ENCODE results near the gene SLC2A6. TPM values are rescaled to one million over a fixed set of nuclear protein-coding genes. Genes with fewer than 3 reads are reported as not detected.

The SLC2A6 gene
- total RNA-seq, 1 experiment from 2014 or later, result 18.7 TPM

- no peaks in the 10 kb centered on the region for H3K4me1 ChIP-seq (ENCODE audit: insufficient read depth, low read length)
- H3K4ac ChIP-seq (ENCODE audit: low read depth, low read length), result no peak overlapping the region
- H2BK120ac ChIP-seq (ENCODE audit: low read depth, low read length, poor library complexity, severe bottlenecking), result no peak overlapping the region
- no peak overlapping the region for H4K5ac ChIP-seq (ENCODE audit: insufficient read length, low read depth, low read length)
- no peak overlapping the region for H3K27ac Mint-ChIP-seq
- H3K23ac ChIP-seq (ENCODE audit: insufficient read length, low read depth, low read length), result no peak overlapping the region
- no peaks in the 10 kb centered on the region for H4K20me1 ChIP-seq (ENCODE audit: control insufficient read depth, insufficient read depth, insufficient read length)
- H3K9ac ChIP-seq (ENCODE audit: extremely low read depth, insufficient read length, low read length), result no peak overlapping the region
- 0 out of 4 replicates have a peak, but pooled peaks cover 0 to 3% of the 10 kb centered on the region in 2 experiments for H3K4me1 Mint-ChIP-seq
- no peak overlapping the region for H2BK5ac ChIP-seq (ENCODE audit: insufficient read length, low read length)
- no peak overlapping the region for H2BK15ac ChIP-seq (ENCODE audit: low read depth, low read length)
- no peaks in the 10 kb centered on the region for H3K23me2 ChIP-seq (ENCODE audit: insufficient read length, low read depth, low read length, poor library complexity, severe bottlenecking)
- H3K36me3 Mint-ChIP-seq (ENCODE audit: insufficient read depth in 1 of 3, low read depth in 3 of 3), result no peaks in the 10 kb centered on the region
- H3K18ac ChIP-seq (ENCODE audit: insufficient read length, low read depth, low read length), result no peak overlapping the region
- H4K91ac ChIP-seq (ENCODE audit: insufficient read length, low read depth, low read length), result no peak overlapping the region
- no peak overlapping the region for H2BK12ac ChIP-seq (ENCODE audit: insufficient read length, low read depth, low read length)
- no peak overlapping the region for H3K4me3 Mint-ChIP-seq
- H3K27me3 ChIP-seq (ENCODE audit: insufficient read depth, low read length), result no peaks in the 10 kb centered on the region
- H2BK20ac ChIP-seq (ENCODE audit: low read depth, low read length, poor library complexity, severe bottlenecking), result no peak overlapping the region
- TF ChIP-seq CTCF (conservative IDR thresholded peaks at IDR 0.05), result no peak
- no peak for DNase-seq
- H3K27ac ChIP-seq (ENCODE audit: insufficient read length, low read depth, low read length), result no peak overlapping the region
- no CpG with 5 or more reads among the region's 7 CpGs for WGBS (ENCODE audit: extremely low coverage, insufficient read length, low lambda C conversion rate)
- H3T11ph ChIP-seq (ENCODE audit: low read length), result no peak overlapping the region
- H3K9me3 ChIP-seq (ENCODE audit: control insufficient read depth, low read depth, low read length), result no peaks in the 10 kb centered on the region
- H3K27me3 Mint-ChIP-seq (ENCODE audit: low read depth), result peaks cover 11% of the 10 kb centered on the region
- H2AFZ ChIP-seq (ENCODE audit: low read length), result no peak overlapping the region
- no peak overlapping the region for H3K14ac ChIP-seq (ENCODE audit: insufficient read depth, low read length)
- no peak overlapping the region for H4K8ac ChIP-seq (replicated peaks; ENCODE audit: insufficient read length, low read depth, low read length)
- H3K56ac ChIP-seq (ENCODE audit: insufficient read length, low read depth, low read length), result no peak overlapping the region
- H3K4me2 ChIP-seq (ENCODE audit: insufficient read depth, insufficient read length, low read length), result no peak overlapping the region
- no peaks in the 10 kb centered on the region for H3K9me3 Mint-ChIP-seq
- H3K79me1 ChIP-seq (ENCODE audit: insufficient read depth, low read depth, low read length, poor library complexity, severe bottlenecking), result no peaks in the 10 kb centered on the region
- no peak overlapping the region for H2AK5ac ChIP-seq (ENCODE audit: insufficient read length, low read length)
- H3K79me2 ChIP-seq (ENCODE audit: insufficient read depth, low read length), result no peaks in the 10 kb centered on the region
Measured at GRCh38 chr9:133519693-133520092, 40.8 kb upstream of the SLC2A6 start.
